ENCODE data around the gene BCL2L12. TPM values are rescaled to one million over a fixed set of nuclear protein-coding genes. Genes with fewer than 3 reads are reported as not detected.

The BCL2L12 gene
- total RNA-seq, 1 donor from 2014 or later: 11.4 TPM

GRCh38 chr19:49687150-49687549 is 21.4 kb downstream of the BCL2L12 start:
- Histone ChIP-seq H3K27ac (replicated peaks) (peak overlapping the region; percentile 81), H3K9me3 (replicated peaks) (no peaks in the 10 kb centered on the region), H3K36me3 (peaks cover 60% of the 10 kb centered on the region), H3K4me1 (peaks cover 72% of the 10 kb centered on the region), H3K4me3 (peak overlapping the region; percentile 67), H3K27me3 (ENCODE audit: low read depth) (peaks cover 11% of the 10 kb centered on the region)
- TF ChIP-seq CTCF (IDR thresholded peaks at IDR 0.05; ENCODE audit: borderline replicate concordance): no peak
- no peak for DNase-seq
- intact Hi-C loops (cut with micrococcal nuclease): no loop called here

GRCh38 chr19:49687566-49688316 is 22.0 kb downstream of the BCL2L12 start:
- intact Hi-C loops (cut with micrococcal nuclease): no loop called here
- H3K9me3 ChIP-seq (replicated peaks): no peaks in the 10 kb centered on the region
- H3K36me3 ChIP-seq: peaks cover 54% of the 10 kb centered on the region
- peaks cover 11% of the 10 kb centered on the region for H3K27me3 ChIP-seq (ENCODE audit: low read depth)
- DNase-seq: no peak
- peak overlapping the region; percentile 81 for H3K27ac ChIP-seq (replicated peaks)
- H3K4me3 ChIP-seq: peak overlapping the region; percentile 67
- no peak for TF ChIP-seq CTCF (IDR thresholded peaks at IDR 0.05; ENCODE audit: borderline replicate concordance)
- peaks cover 72% of the 10 kb centered on the region for H3K4me1 ChIP-seq

GRCh38 chr19:49688531-49689132 is 22.9 kb downstream of the BCL2L12 start:
- H3K27me3 ChIP-seq (ENCODE audit: low read depth): peaks cover 11% of the 10 kb centered on the region
- DNase-seq: no peak
- TF ChIP-seq CTCF (IDR thresholded peaks at IDR 0.05; ENCODE audit: borderline replicate concordance): no peak
- no peaks in the 10 kb centered on the region for H3K9me3 ChIP-seq (replicated peaks)
- peaks cover 46% of the 10 kb centered on the region for H3K36me3 ChIP-seq
- intact Hi-C loops (cut with micrococcal nuclease): no loop called here
- peaks cover 72% of the 10 kb centered on the region for H3K4me1 ChIP-seq
- peak overlapping the region; percentile 67 for H3K4me3 ChIP-seq
- peak overlapping the region; percentile 81 for H3K27ac ChIP-seq (replicated peaks)

GRCh38 chr19:49689133-49690078 is 23.7 kb downstream of the BCL2L12 start, which contains the start of gene ADM5:
TSS of gene ADM5 (plus strand) at chr19:49689594. CDS start at chr19:49689838, 244 bp downstream.
- Histone ChIP-seq H3K36me3 (peaks cover 38% of the 10 kb centered on the region), H3K27ac (replicated peaks) (peak within 1 kb of the TSS; percentile 81), H3K27me3 (ENCODE audit: low read depth) (peaks cover 11% of the 10 kb centered on the region), H3K4me3 (peak within 1 kb of the TSS; percentile 67), H3K9me3 (replicated peaks) (no peaks in the 10 kb centered on the region), H3K4me1 (peaks cover 70% of the 10 kb centered on the region)
- TF ChIP-seq CTCF (IDR thresholded peaks at IDR 0.05; ENCODE audit: borderline replicate concordance): peak; percentile 67
- intact Hi-C loops (cut with micrococcal nuclease): no loop called here
- peak; percentile 50 for DNase-seq

GRCh38 chr19:49690079-49690655 is 24.4 kb downstream of the BCL2L12 start:
- no peak for DNase-seq
- peaks cover 11% of the 10 kb centered on the region for H3K27me3 ChIP-seq (ENCODE audit: low read depth)
- intact Hi-C loops (cut with micrococcal nuclease): no loop called here
- peaks cover 30% of the 10 kb centered on the region for H3K36me3 ChIP-seq
- peaks cover 62% of the 10 kb centered on the region for H3K4me1 ChIP-seq
- H3K27ac ChIP-seq (replicated peaks): peak overlapping the region; percentile 81
- peak; percentile 36 for TF ChIP-seq CTCF (IDR thresholded peaks at IDR 0.05; ENCODE audit: borderline replicate concordance)
- H3K4me3 ChIP-seq: peak overlapping the region; percentile 67
- no peaks in the 10 kb centered on the region for H3K9me3 ChIP-seq (replicated peaks)
